ENCODE results near the gene FMN1.

GRCh38 chr15:33148129-33148751, 46.3 kb downstream of the FMN1 start:
- no peak for TF ChIP-seq POLR2AphosphoS5 (IDR thresholded peaks at IDR 0.05; ENCODE audit: low read depth, low read length)
- TF ChIP-seq TAF1 (IDR thresholded peaks at IDR 0.05; ENCODE audit: borderline replicate concordance, low read depth, low read length): no peak

Measured in GM12892 (cell line).